WTC11 (cell line): Measurements from ENCODE around the gene ZNF512B. TPM values are rescaled to one million over a fixed set of nuclear protein-coding genes. Genes with fewer than 3 reads are reported as not detected.

Source experiments
- ATAC-seq: fragments of 200-7000 bp; cut with Tn5 transposase; 2 replicates; pipeline ENCODE4 v1.10.0; 2021; ENCODE audit warnings: mild to moderate bottlenecking, moderate library complexity
- CTCF ChIA-PET: fragments of 300-600 bp; sonication (Branson Sonifier 250); formaldehyde crosslinking; loops from one replicate; lab custom pipeline; 2021; ENCODE audit warnings: antibody characterized with exemption; lab: Charles Lee
- POLR2A ChIA-PET: fragments of 350-600 bp; sonication (Branson Sonifier 250); formaldehyde crosslinking; loops from one replicate; lab custom pipeline; 2021; ENCODE audit warnings: antibody characterized with exemption; lab: Charles Lee
- DNase-seq: peaks from one replicate; pipeline ENCODE4 v3.0.0; 2021; ENCODE audit warnings: low spot score
- H3K27ac Mint-ChIP-seq: 2 replicates; pipeline ENCODE4 v1.8.0; 2021; ENCODE audit warnings: mixed read lengths
- H3K27me3 Mint-ChIP-seq: 2 replicates; pipeline ENCODE4 v1.8.0; 2021; ENCODE audit warnings: low read depth, mild to moderate bottlenecking, moderate library complexity, mixed read lengths
- H3K36me3 Mint-ChIP-seq: 2 replicates; pipeline ENCODE4 v1.8.0; 2021; ENCODE audit warnings: mixed read lengths
- H3K4me1 Mint-ChIP-seq: 2 replicates; pipeline ENCODE4 v1.8.0; 2022; ENCODE audit warnings: mixed read lengths
- H3K4me3 Mint-ChIP-seq: 2 replicates; pipeline ENCODE4 v1.8.0; 2021; ENCODE audit warnings: mild to moderate bottlenecking, moderate library complexity, mixed read lengths
- H3K9me3 Mint-ChIP-seq: 2 replicates; pipeline ENCODE4 v1.8.0; 2021; ENCODE audit warnings: mixed read lengths
- ATF6 ChIP-seq: sonication (generic); formaldehyde crosslinking; IDR thresholded peaks from 2 replicates; pipeline ENCODE4 v1.8.1; 2023; ENCODE audit warnings: mild to moderate bottlenecking, missing genetic modification reagents
- CDX4 ChIP-seq: fragments of 250-450 bp; sonication (Bioruptor Pico); IDR thresholded peaks from 2 replicates; pipeline ENCODE4 v1.9.0; 2021; ENCODE audit warnings: moderate library complexity, mild to moderate bottlenecking, inconsistent platforms, borderline replicate concordance
- CREB1 ChIP-seq: sonication (generic); formaldehyde crosslinking; IDR thresholded peaks from 2 replicates; pipeline ENCODE4 v1.8.0; 2023; ENCODE audit warnings: mild to moderate bottlenecking, missing genetic modification reagents
- CREM ChIP-seq: sonication (generic); formaldehyde crosslinking; IDR thresholded peaks from 2 replicates; pipeline ENCODE4 v1.8.1; 2022; ENCODE audit warnings: mild to moderate bottlenecking, missing genetic modification reagents, moderate library complexity
- ELF4 ChIP-seq: sonication (generic); formaldehyde crosslinking; IDR thresholded peaks from 2 replicates; pipeline ENCODE4 v1.8.1; 2022; ENCODE audit warnings: low read depth, mild to moderate bottlenecking, moderate library complexity, missing genetic modification reagents
- ESRRA ChIP-seq: sonication (generic); formaldehyde crosslinking; IDR thresholded peaks from 2 replicates; pipeline ENCODE4 v1.8.1; 2022; ENCODE audit warnings: mild to moderate bottlenecking, missing genetic modification reagents, borderline replicate concordance
- GABPB1 ChIP-seq: sonication (generic); formaldehyde crosslinking; IDR thresholded peaks from 2 replicates; pipeline ENCODE4 v1.8.1; 2023; ENCODE audit warnings: mild to moderate bottlenecking, missing genetic modification reagents
- GRHL2 ChIP-seq: fragments of 250-450 bp; sonication (Bioruptor Pico); IDR thresholded peaks from 2 replicates; pipeline ENCODE4 v1.8.0; 2022; ENCODE audit warnings: mild to moderate bottlenecking, moderate library complexity; ENCODE audit not compliant: insufficient replicate concordance, severe bottlenecking
- HMGA2 ChIP-seq: fragments of 250-450 bp; sonication (Bioruptor Pico); IDR thresholded peaks from 2 replicates; pipeline ENCODE4 v1.4.0; 2021; ENCODE audit warnings: mild to moderate bottlenecking, moderate library complexity
- JUN ChIP-seq: sonication (generic); formaldehyde crosslinking; IDR thresholded peaks from 2 replicates; pipeline ENCODE4 v1.8.0; 2023; ENCODE audit warnings: mild to moderate bottlenecking, missing genetic modification reagents
- MAX ChIP-seq: sonication (generic); formaldehyde crosslinking; IDR thresholded peaks from 2 replicates; pipeline ENCODE4 v1.8.0; 2022; ENCODE audit warnings: mild to moderate bottlenecking, missing genetic modification reagents
- MXD4 ChIP-seq: fragments of 250-450 bp; sonication (Bioruptor Pico); IDR thresholded peaks from 2 replicates; pipeline ENCODE4 v1.8.0; 2021; ENCODE audit warnings: mild to moderate bottlenecking, moderate library complexity, borderline replicate concordance
- MYBL2 ChIP-seq: sonication (generic); formaldehyde crosslinking; IDR thresholded peaks from 2 replicates; pipeline ENCODE4 v1.8.1; 2023; ENCODE audit warnings: mild to moderate bottlenecking, moderate library complexity, missing genetic modification reagents
- NR2C2 ChIP-seq: sonication (generic); formaldehyde crosslinking; IDR thresholded peaks from 2 replicates; pipeline ENCODE4 v1.8.0; 2022; ENCODE audit warnings: mild to moderate bottlenecking, missing genetic modification reagents
- TP53 ChIP-seq: sonication (generic); formaldehyde crosslinking; IDR thresholded peaks from 2 replicates; pipeline ENCODE4 v1.8.1; 2023; ENCODE audit warnings: mild to moderate bottlenecking, missing genetic modification reagents
- USF1 ChIP-seq: sonication (generic); formaldehyde crosslinking; IDR thresholded peaks from 2 replicates; pipeline ENCODE4 v1.8.0; 2022; ENCODE audit warnings: mild to moderate bottlenecking, missing genetic modification reagents
- ZBTB21 ChIP-seq: sonication (generic); formaldehyde crosslinking; IDR thresholded peaks from 2 replicates; pipeline ENCODE4 v1.8.1; 2023; ENCODE audit warnings: mild to moderate bottlenecking, missing genetic modification reagents, borderline replicate concordance
- ZNF263 ChIP-seq: sonication (generic); formaldehyde crosslinking; IDR thresholded peaks from 2 replicates; pipeline ENCODE4 v1.8.1; 2022; ENCODE audit warnings: low read depth, mild to moderate bottlenecking, moderate library complexity, missing genetic modification reagents
- ZNF396 ChIP-seq: fragments of 250-450 bp; sonication (Bioruptor Pico); IDR thresholded peaks from 2 replicates; pipeline ENCODE4 v1.8.0; 2021; ENCODE audit warnings: mild to moderate bottlenecking, moderate library complexity, borderline replicate concordance
- ZNF532 ChIP-seq: fragments of 250-450 bp; sonication (Bioruptor Pico); IDR thresholded peaks from 2 replicates; pipeline ENCODE4 v1.9.0; 2021; ENCODE audit warnings: mild to moderate bottlenecking, borderline replicate concordance
- ZSCAN18 ChIP-seq: fragments of 250-450 bp; sonication (Bioruptor Pico); IDR thresholded peaks from 2 replicates; pipeline ENCODE4 v2.1.2; 2022; ENCODE audit warnings: mild to moderate bottlenecking, moderate library complexity
- total RNA-seq: library from RNA; stranded (reverse); gene quantifications from 3 replicates; pipeline ENCODE4 v1.2.3, GENCODE V29; 2021

Gene ZNF512B
- total RNA-seq, 1 experiment from 2014 or later = 23.3 TPM

GRCh38 chr20:63979229-63979556 is 9.5 kb upstream of the ZNF512B start:
- H3K4me1 Mint-ChIP-seq = peaks cover 21% of the 10 kb centered on the region
- H3K4me3 Mint-ChIP-seq = peak overlapping the region; percentile 76
- ATAC-seq (no peak), DNase-seq (peak; percentile 45)
- no peak overlapping the region for H3K27ac Mint-ChIP-seq
- H3K9me3 Mint-ChIP-seq = no peaks in the 10 kb centered on the region
- ChIA-PET POLR2A (interaction anchor here (1.3 kb wide), 1 partner anchor 22 kb away, joined by 4 read pairs; no protein-coding TSS in a partner anchor), CTCF (interaction anchor here (0.7 to 3.1 kb wide), 20 partner anchors 18 to 483 kb away, joined by 3 to 51 read pairs (median 12); partner anchors contain the start of genes C20orf204, DNAJC5, LKAAEAR1 and PTK6)
- TF ChIP-seq ELF4 (CRISPR knock-in tag) = no peak
- 0 out of 2 replicates have a peak, but pooled peaks have one; percentile 21 for TF ChIP-seq TP53 (CRISPR knock-in tag)
- peaks cover 8% of the 10 kb centered on the region for H3K36me3 Mint-ChIP-seq
- H3K27me3 Mint-ChIP-seq = peaks cover 10% of the 10 kb centered on the region

- Mint-ChIP-seq H3K27ac (0 out of 2 replicates have a peak overlapping the region, but pooled peaks have one; percentile 53), H3K4me1 (peaks cover 25% of the 10 kb centered on the region), H3K27me3 (peaks cover 10% of the 10 kb centered on the region), H3K4me3 (peak overlapping the region; percentile 76), H3K36me3 (peaks cover 8% of the 10 kb centered on the region), H3K9me3 (no peaks in the 10 kb centered on the region)
- DNase-seq (peak; percentile 89), ATAC-seq (peak; percentile 53)
- ChIA-PET CTCF (interaction anchor here (0.7 to 3.1 kb wide), 16 partner anchors 19 to 482 kb away, joined by 3 to 51 read pairs (median 13); partner anchors contain the start of genes C20orf204, DNAJC5, LKAAEAR1 and PTK6), POLR2A (no interaction called here)
- TF ChIP-seq ATF6 (CRISPR knock-in tag) = no peak
- TF ChIP-seq JUN = no peak
- TF ChIP-seq ZNF396 (CRISPR knock-in tag) = no peak
- no peak for TF ChIP-seq HMGA2 (CRISPR knock-in tag)
- peak; percentile 45; the same call in 1 of the 2 replicates for TF ChIP-seq USF1 (CRISPR knock-in tag)
- peak; percentile 61; the same call in 1 of the 2 replicates for TF ChIP-seq GABPB1 (CRISPR knock-in tag)
- no peak for TF ChIP-seq CREB1 (CRISPR knock-in tag)
- peak; percentile 73; the same call in 1 of the 2 replicates for TF ChIP-seq ZBTB21 (CRISPR knock-in tag)
- peak; percentile 81 for TF ChIP-seq MAX (CRISPR knock-in tag)
- no peak for TF ChIP-seq GRHL2 (CRISPR knock-in tag)
- TF ChIP-seq ELF4 (CRISPR knock-in tag) = no peak
- no peak for TF ChIP-seq MXD4 (CRISPR knock-in tag)
- TF ChIP-seq CDX4 (CRISPR knock-in tag) = no peak
- TF ChIP-seq ZSCAN18 (CRISPR knock-in tag) = no peak
- TF ChIP-seq ZNF532 (CRISPR knock-in tag) = no peak
- no peak; the same call in none of the 2 replicates for TF ChIP-seq ESRRA (CRISPR knock-in tag)
- no peak for TF ChIP-seq NR2C2 (CRISPR knock-in tag)
- no peak for TF ChIP-seq CREM (CRISPR knock-in tag)
- no peak for TF ChIP-seq ZNF263
- TF ChIP-seq MYBL2 = peak; percentile 33; the same call in 1 of the 2 replicates
Observed at GRCh38 chr20:63978319-63979228, 8.8 kb upstream of the ZNF512B start.
